Testis (tissue), 3 donors: ENCODE results near the gene DNAAF1. TPM values are rescaled to one million over a fixed set of nuclear protein-coding genes. Genes with fewer than 3 reads are reported as not detected.

Source experiments
- DNase-seq: peaks from one replicate; pipeline ENCODE4 v3.0.0-alpha.2; 2019
- H3K27ac ChIP-seq, 2 donors: fragments of 200-600 bp; sonication (generic); one replicate each; pipeline ENCODE4 v1.5.1; 2019
- H3K27me3 ChIP-seq: fragments of 200-600 bp; sonication (generic); one replicate; pipeline ENCODE4 v1.5.1; 2019
- H3K36me3 ChIP-seq: fragments of 200-600 bp; sonication (generic); one replicate; pipeline ENCODE4 v1.5.1; 2017; ENCODE audit warnings: low read depth; ENCODE audit errors: missing control alignments
- H3K4me1 ChIP-seq: fragments of 200-600 bp; sonication (generic); one replicate; pipeline ENCODE4 v1.5.1; 2019
- H3K4me3 ChIP-seq, 2 donors: fragments of 200-600 bp; sonication (generic); one replicate each; pipeline ENCODE4 v1.5.1; 2017 to 2019
- H3K9me3 ChIP-seq: fragments of 200-600 bp; sonication (generic); one replicate; pipeline ENCODE4 v1.5.1; 2017
- CTCF ChIP-seq, 3 experiments: fragments of 450-650 bp in 2 of 3; fragments of 200-600 bp in 1 of 3; sonication (generic) in 1 of 3; IDR thresholded peaks; one replicate each; pipeline ENCODE4 v1.5.1; 2016 to 2019; ENCODE audit warnings: antibody characterized with exemption in 3 of 3, mild to moderate bottlenecking in 2 of 3, moderate library complexity in 1 of 3
- POLR2A ChIP-seq: fragments of 450-650 bp; IDR thresholded peaks from one replicate; pipeline ENCODE4 v1.6.1; 2017; ENCODE audit warnings: antibody characterized with exemption, mild to moderate bottlenecking, moderate library complexity
- WGBS, 2 donors: methylation state at CpG; one replicate each; pipeline ENCODE4 v1.1.5; 2018; 5-methylcytosine and 5-hydroxymethylcytosine counted together
- intact Hi-C: fragments of 100-400 bp; cut with DNase I; formaldehyde crosslinking; loops from one replicate; pipeline ENCODE4 v1.15.1; 2023; ENCODE audit warnings: low total_unique reads
- polyA plus RNA-seq: library from polyadenylated mRNA; stranded (reverse); fragments of 350-450 nt; fragmentation: Illumina TruSeq; extraction: RNeasy Lipid Tissue Mini Kit (QIAGEN cat#74804); gene quantifications from one replicate; pipeline ENCODE4 v1.2.3, GENCODE V29; 2014; ENCODE audit warnings: low read depth, low replicate concordance; ENCODE audit not compliant: insufficient read depth
- total RNA-seq, 2 donors: library from RNA; depleted of rRNA; stranded (reverse); fragments of >200 nt; gene quantifications; one replicate each; pipeline ENCODE4 v1.2.3, GENCODE V29; 2016

Gene DNAAF1
- total and polyA plus RNA-seq, 3 donors from 2014 or later = 50.9 to 161 (median 89.4) TPM

GRCh38 chr16:84178146-84178765, 33.1 kb downstream of the DNAAF1 start:
- intact Hi-C loops = no loop called here

GRCh38 chr16:84178892-84179611, 33.9 kb downstream of the DNAAF1 start:
- intact Hi-C loops = no loop called here
- Histone ChIP-seq H3K4me3 (no peak overlapping the region), H3K4me1 (peaks cover 39% of the 10 kb centered on the region), H3K27ac (no peak overlapping the region), H3K27me3 (no peaks in the 10 kb centered on the region), H3K9me3 (no peaks in the 10 kb centered on the region), H3K36me3 (no peaks in the 10 kb centered on the region)
- no peak for DNase-seq
- TF ChIP-seq POLR2A (no peak), CTCF (IDR thresholded peaks at IDR 0.05) (no peak)
- 91 to 92% methylated on average over 9 to 28 of the region's 28 CpGs for WGBS, 2 donors

More at GRCh38 chr16:84178146-84178765, 33.1 kb downstream of the DNAAF1 start:
- 77 to 86% methylated on average over 8 to 15 of the region's 15 CpGs for WGBS, 2 donors
- Histone ChIP-seq H3K27me3 (no peaks in the 10 kb centered on the region), H3K4me3 (no peak overlapping the region), H3K4me1 (peaks cover 31% of the 10 kb centered on the region), H3K9me3 (no peaks in the 10 kb centered on the region), H3K27ac (peak overlapping the region in 1 of 2 donors; percentile 73), H3K36me3 (no peaks in the 10 kb centered on the region)
- TF ChIP-seq POLR2A (no peak), CTCF (IDR thresholded peaks at IDR 0.05) (no peak)
- DNase-seq = no peak

GRCh38 chr16:84179612-84180320, 34.7 kb downstream of the DNAAF1 start:
- peaks cover 46% of the 10 kb centered on the region for H3K4me1 ChIP-seq
- no peak overlapping the region for H3K27ac ChIP-seq
- TF ChIP-seq CTCF (IDR thresholded peaks at IDR 0.05) (no peak), POLR2A (no peak)
- no peaks in the 10 kb centered on the region for H3K36me3 ChIP-seq
- H3K27me3 ChIP-seq = no peaks in the 10 kb centered on the region
- no peak overlapping the region for H3K4me3 ChIP-seq
- no peaks in the 10 kb centered on the region for H3K9me3 ChIP-seq
- intact Hi-C loops = loop anchor here (10.0 kb wide), 1 partner anchor 215 kb away; the partner anchor contains the start of gene NECAB2
- DNase-seq = no peak
- 93 to 95% methylated on average over 11 to 33 of the region's 33 CpGs for WGBS, 2 donors

GRCh38 chr16:84180519-84181140, 35.5 kb downstream of the DNAAF1 start:
- no peak overlapping the region for H3K27ac ChIP-seq
- no peaks in the 10 kb centered on the region for H3K9me3 ChIP-seq
- H3K4me3 ChIP-seq = no peak overlapping the region
- 85 to 90% methylated on average over 6 to 20 of the region's 21 CpGs for WGBS, 2 donors
- no peak for DNase-seq
- H3K36me3 ChIP-seq = no peaks in the 10 kb centered on the region
- H3K4me1 ChIP-seq = peaks cover 49% of the 10 kb centered on the region
- no peaks in the 10 kb centered on the region for H3K27me3 ChIP-seq
- TF ChIP-seq POLR2A (no peak), CTCF (IDR thresholded peaks at IDR 0.05) (no peak)
- intact Hi-C loops = loop anchor here (10.0 kb wide), 1 partner anchor 216 kb away; the partner anchor contains the start of gene NECAB2
